CD4-positive, alpha-beta T cell treated with Interleukin-12 subunit alpha and Interleukin-12 subunit beta, for 1 hour (primary cell): ENCODE data around the gene ZSCAN1.

Experiments
- DNase-seq: peaks from one replicate; pipeline ENCODE4 v3.0.0-alpha.2; 2020

Gene ZSCAN1

GRCh38 chr19:58084596-58085347, 50.9 kb downstream of the ZSCAN1 start:
- no peak for DNase-seq

GRCh38 chr19:58085348-58085875, 51.6 kb downstream of the ZSCAN1 start:
- no peak for DNase-seq

GRCh38 chr19:58086825-58087710, 53.2 kb downstream of the ZSCAN1 start:
- DNase-seq, result no peak

GRCh38 chr19:58088521-58089052, 54.8 kb downstream of the ZSCAN1 start:
- DNase-seq, result no peak

- DNase-seq, result no peak
Observed at GRCh38 chr19:58089846-58090245, 56.0 kb downstream of the ZSCAN1 start.

- DNase-seq, result no peak
Observed at GRCh38 chr19:58091251-58091995, 57.6 kb downstream of the ZSCAN1 start.

- DNase-seq, result no peak
Observed at GRCh38 chr19:58093071-58093470, 59.2 kb downstream of the ZSCAN1 start.

GRCh38 chr19:58095328-58095727, 61.5 kb downstream of the ZSCAN1 start:
- no peak for DNase-seq

GRCh38 chr19:58096884-58097283, 63.1 kb downstream of the ZSCAN1 start:
- DNase-seq, result no peak

- no peak for DNase-seq
Observed at GRCh38 chr19:58097349-58097748, 63.5 kb downstream of the ZSCAN1 start.

- DNase-seq, result peak; percentile 98
Observed at GRCh38 chr19:58097781-58098681, 64.2 kb downstream of the ZSCAN1 start, which contains the start of gene ZSCAN18. ZSCAN18 (minus strand) TSS chr19:58098231; CDS start chr19:58090267, 7,964 bp downstream.

GRCh38 chr19:58098682-58098998, 64.8 kb downstream of the ZSCAN1 start:
- DNase-seq, result no peak
